Spleen (tissue), 11 donors: Measurements from ENCODE around the gene MPP3. TPM values are rescaled to one million over a fixed set of nuclear protein-coding genes. Genes with fewer than 3 reads are reported as not detected.

ENCODE experiments used
- DNase-seq: peaks from one replicate; pipeline ENCODE4 v3.0.0-alpha.2; 2020
- H3K27ac ChIP-seq, 8 donors: fragments of 200-600 bp; sonication (generic) in 7 of 8; 1 replicate in 4 of 8; 2 replicates in 4 of 8; pipeline versions ENCODE4 v1.5.0 to v1.8.0; 2016 to 2021; ENCODE audit warnings: inconsistent platforms in 4 of 8, mild to moderate bottlenecking in 4 of 8, moderate library complexity in 1 of 8
- H3K27me3 ChIP-seq, 7 donors: fragments of 200-600 bp; sonication (generic) in 6 of 7; replicated peaks in 1 of 7; 1 replicate in 4 of 7; 2 replicates in 3 of 7; pipeline versions ENCODE4 v1.5.0 to v1.8.0; 2016 to 2021; ENCODE audit warnings: inconsistent platforms in 3 of 7, mild to moderate bottlenecking in 1 of 7
- H3K36me3 ChIP-seq, 6 donors: fragments of 200-600 bp; sonication (generic) in 5 of 6; 1 replicate in 4 of 6; 2 replicates in 2 of 6; pipeline versions ENCODE4 v1.5.0 to v1.8.0; 2016 to 2021; ENCODE audit warnings: inconsistent platforms in 2 of 6
- H3K4me1 ChIP-seq, 6 donors: fragments of 200-600 bp; sonication (generic) in 5 of 6; 1 replicate in 3 of 6; 2 replicates in 3 of 6; pipeline versions ENCODE4 v1.5.0 to v1.8.0; 2016 to 2021; ENCODE audit warnings: inconsistent platforms in 3 of 6
- H3K4me3 ChIP-seq, 8 donors: fragments of 200-600 bp; sonication (generic) in 7 of 8; 1 replicate in 4 of 8; 2 replicates in 4 of 8; pipeline versions ENCODE4 v1.5.0 to v1.8.0; 2016 to 2021; ENCODE audit warnings: inconsistent platforms in 4 of 8, mild to moderate bottlenecking in 4 of 8, moderate library complexity in 2 of 8
- H3K9me3 ChIP-seq, 8 donors: fragments of 200-600 bp; sonication (generic) in 7 of 8; 1 replicate in 4 of 8; 2 replicates in 4 of 8; pipeline versions ENCODE4 v1.5.0 to v1.8.0; 2016 to 2021; ENCODE audit warnings: inconsistent platforms in 4 of 8
- POLR2A ChIP-seq, 3 donors: fragments of 450-650 bp; IDR thresholded peaks; one replicate each; pipeline ENCODE4 v1.5.1; 2017; ENCODE audit warnings: antibody characterized with exemption in 3 of 3, mild to moderate bottlenecking in 1 of 3
- POLR2AphosphoS5 ChIP-seq, 3 donors: sonication (generic); formaldehyde crosslinking; IDR thresholded peaks; one replicate each; pipeline ENCODE4 v1.5.1; 2017; ENCODE audit warnings: antibody characterized with exemption in 3 of 3
- WGBS, 5 donors: extraction: QIAGEN DNeasy Blood & Tissue Kit in 3 of 5; methylation state at CpG; one replicate each; pipeline versions ENCODE4 v1.1.5 to v1.1.7; 2013 to 2018; 5-methylcytosine and 5-hydroxymethylcytosine counted together
- intact Hi-C: fragments of 100-400 bp; cut with DNase I; formaldehyde crosslinking; loops from one replicate; pipeline ENCODE4 v1.15.0; 2023; ENCODE audit warnings: low total_unique reads
- polyA plus RNA-seq, 3 donors: library from polyadenylated mRNA; stranded (reverse); fragments of 200-250 nt; gene quantifications; one replicate each; pipeline ENCODE4 v1.2.1, GENCODE V29; 2013
- total RNA-seq, 7 donors: library from RNA; depleted of rRNA in 3 of 7; stranded (reverse); fragments of >200 nt in 3 of 7; fragmentation: NEBNext Ultra II Directional in 4 of 7; extraction: Animal tissue kit (Norgen Biotek cat#: 25700) in 4 of 7; gene quantifications; one replicate each; pipeline versions ENCODE4 v1.1.0 to v1.2.1, GENCODE V29; 2016 to 2021
- TF ChIP-seq, protein P1 (sequence below), 11 experiments: fragments of 200-600 bp in 7 of 11; fragments of 450-650 bp in 4 of 11; sonication (generic) in 4 of 11; IDR thresholded peaks in 8 of 11; conservative IDR thresholded peaks in 3 of 11; 1 replicate in 7 of 11; 2 replicates in 4 of 11; pipeline versions ENCODE4 v1.4.0 to v1.8.0; 2016 to 2021; ENCODE audit warnings: antibody characterized with exemption in 11 of 11, inconsistent platforms in 4 of 11, mild to moderate bottlenecking in 1 of 11
- donor health status: healthy with polysubstance abuse.
- donor health status: DM: no; HTN: no; CAD: no; lungs with moderate emphysema.
- donor health status: DM: no; HTN: no; CAD: no.
- donor health status: Bipolar disorder and iron deficiency.
- donor health status: healthy.
- donor health status: DM: no; HTN: no; CAD: no.
- donor health status: DM: yes; HTN: yes; CAD: no.

MPP3 gene
- total and polyA plus RNA-seq, 10 donors: 1.9 to 23.9 (median 7.1) TPM

- Histone ChIP-seq H3K4me3 (no peak overlapping the region), H3K27me3 (no peaks in the 10 kb centered on the region), H3K27ac (peak overlapping the region in 4 of 8 donors; percentile 6 to 62 (median 49)), H3K9me3 (no peaks in the 10 kb centered on the region), H3K36me3 (peaks cover 0 to 53% (median 33%) of the 10 kb centered on the region in 6 donors), H3K4me1 (peaks cover 0 to 67% (median 32%) of the 10 kb centered on the region in 6 donors)
- WGBS, 5 donors: 65 to 82% (median 72%) methylated on average over 5 of the region's 5 CpGs
- TF ChIP-seq, protein P1, sequence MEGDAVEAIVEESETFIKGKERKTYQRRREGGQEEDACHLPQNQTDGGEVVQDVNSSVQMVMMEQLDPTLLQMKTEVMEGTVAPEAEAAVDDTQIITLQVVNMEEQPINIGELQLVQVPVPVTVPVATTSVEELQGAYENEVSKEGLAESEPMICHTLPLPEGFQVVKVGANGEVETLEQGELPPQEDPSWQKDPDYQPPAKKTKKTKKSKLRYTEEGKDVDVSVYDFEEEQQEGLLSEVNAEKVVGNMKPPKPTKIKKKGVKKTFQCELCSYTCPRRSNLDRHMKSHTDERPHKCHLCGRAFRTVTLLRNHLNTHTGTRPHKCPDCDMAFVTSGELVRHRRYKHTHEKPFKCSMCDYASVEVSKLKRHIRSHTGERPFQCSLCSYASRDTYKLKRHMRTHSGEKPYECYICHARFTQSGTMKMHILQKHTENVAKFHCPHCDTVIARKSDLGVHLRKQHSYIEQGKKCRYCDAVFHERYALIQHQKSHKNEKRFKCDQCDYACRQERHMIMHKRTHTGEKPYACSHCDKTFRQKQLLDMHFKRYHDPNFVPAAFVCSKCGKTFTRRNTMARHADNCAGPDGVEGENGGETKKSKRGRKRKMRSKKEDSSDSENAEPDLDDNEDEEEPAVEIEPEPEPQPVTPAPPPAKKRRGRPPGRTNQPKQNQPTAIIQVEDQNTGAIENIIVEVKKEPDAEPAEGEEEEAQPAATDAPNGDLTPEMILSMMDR (IDR thresholded peaks at IDR 0.05 in 8 of 11, conservative IDR thresholded peaks at IDR 0.05 in 3 of 11): no peak
- no peak for TF ChIP-seq POLR2AphosphoS5 (IDR thresholded peaks at IDR 0.05)
- no peak for TF ChIP-seq POLR2A (IDR thresholded peaks at IDR 0.05)
- intact Hi-C loops: loop anchor here (10.0 kb wide), 1 partner anchor 193 kb away; no protein-coding TSS in a partner anchor
- DNase-seq: no peak
Measured at GRCh38 chr17:43767713-43768059, 65.3 kb downstream of the MPP3 start.

DNA sequence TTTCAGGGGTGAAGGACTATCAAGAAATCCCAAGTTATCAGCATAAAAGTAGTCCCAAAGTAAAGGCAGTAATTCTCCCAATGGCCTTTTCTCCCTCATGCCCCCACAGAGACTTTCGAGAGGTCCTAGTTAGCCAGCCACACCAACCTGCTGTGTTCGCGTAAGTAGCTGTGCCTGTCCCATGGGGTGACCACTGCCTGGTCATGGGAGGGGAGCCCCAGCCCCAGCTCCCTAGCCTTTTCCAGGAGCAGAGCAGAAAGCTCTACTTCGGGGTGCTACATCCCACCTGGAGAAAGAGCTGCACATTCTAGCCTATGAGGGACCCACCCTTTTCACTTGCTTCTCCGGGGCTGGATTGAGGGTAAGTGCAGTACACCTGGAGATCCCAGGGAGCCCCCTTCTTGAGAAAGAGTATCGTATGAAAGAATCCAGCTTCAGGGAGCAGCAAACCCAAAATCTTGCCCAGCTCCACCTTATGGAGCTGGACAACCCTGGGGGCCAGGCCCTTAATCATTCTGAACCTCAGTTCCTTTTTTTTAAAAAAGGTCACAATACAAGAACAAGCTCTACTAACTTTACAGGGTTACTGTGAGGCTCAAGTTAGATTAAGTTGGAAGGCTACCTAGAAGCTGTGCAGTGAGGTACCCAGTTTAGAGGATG is 65.8 kb downstream of the MPP3 start:
- no peak for DNase-seq
- H3K9me3 ChIP-seq: no peaks in the 10 kb centered on the region
- H3K4me1 ChIP-seq: peaks cover 0 to 62% (median 29%) of the 10 kb centered on the region in 6 donors
- intact Hi-C loops: loop anchor here (10.0 kb wide), 1 partner anchor 192 kb away; no protein-coding TSS in a partner anchor
- 73 to 87% (median 78%) methylated on average over 6 of the region's 6 CpGs for WGBS, 5 donors
- no peak overlapping the region for H3K4me3 ChIP-seq
- peaks cover 0 to 48% (median 29%) of the 10 kb centered on the region in 6 donors for H3K36me3 ChIP-seq
- TF ChIP-seq POLR2AphosphoS5 (IDR thresholded peaks at IDR 0.05): peak in 1 of 3 donors; percentile 18
- TF ChIP-seq, protein P1 (IDR thresholded peaks at IDR 0.05 in 8 of 11, conservative IDR thresholded peaks at IDR 0.05 in 3 of 11): no peak
- TF ChIP-seq POLR2A (IDR thresholded peaks at IDR 0.05): no peak
- no peaks in the 10 kb centered on the region for H3K27me3 ChIP-seq
- H3K27ac ChIP-seq: peak overlapping the region in 3 of 8 donors; percentile 48 to 62 (median 50)

DNA sequence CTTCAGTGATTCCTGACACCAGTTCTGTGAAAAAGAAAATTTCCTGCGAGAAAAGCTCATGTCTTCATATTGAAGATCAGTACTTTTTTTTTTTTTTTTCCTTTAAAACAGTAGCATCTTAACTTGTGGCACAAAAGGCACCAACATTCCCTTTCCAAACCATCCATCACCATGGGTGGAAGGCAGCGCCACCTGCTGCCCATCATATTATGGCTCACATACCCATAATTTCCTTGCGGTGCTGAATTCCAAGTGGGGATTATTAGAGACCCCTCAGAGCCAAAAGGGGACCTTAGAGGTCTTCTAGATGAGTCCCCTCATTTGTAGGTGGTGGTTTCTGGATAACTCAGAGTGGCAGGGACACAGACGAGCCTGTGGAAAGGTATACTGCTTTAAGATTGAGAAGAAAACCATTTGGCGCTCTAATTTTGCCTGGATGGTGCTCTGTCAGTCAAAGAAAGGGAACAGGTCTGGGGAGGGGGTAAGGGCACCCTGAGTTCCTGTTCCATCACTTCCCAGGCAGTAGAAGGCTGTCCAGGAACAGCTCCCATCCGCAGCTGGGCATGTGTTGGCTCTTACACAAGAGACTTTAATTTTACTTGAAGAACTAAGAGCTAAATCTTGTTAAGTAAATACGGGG is 66.4 kb downstream of the MPP3 start:
- H3K27me3 ChIP-seq: no peaks in the 10 kb centered on the region
- peaks cover 0 to 41% (median 23%) of the 10 kb centered on the region in 6 donors for H3K36me3 ChIP-seq
- DNase-seq: no peak
- no peak overlapping the region for H3K4me3 ChIP-seq
- H3K9me3 ChIP-seq: no peaks in the 10 kb centered on the region
- TF ChIP-seq POLR2AphosphoS5 (IDR thresholded peaks at IDR 0.05) (peak in 1 of 3 donors; percentile 19), POLR2A (IDR thresholded peaks at IDR 0.05) (no peak)
- TF ChIP-seq, protein P1 (IDR thresholded peaks at IDR 0.05 in 8 of 11, conservative IDR thresholded peaks at IDR 0.05 in 3 of 11): peak; percentile 21 to 88 (median 67)
- intact Hi-C loops: loop anchor here (10.0 kb wide), 1 partner anchor 192 kb away; no protein-coding TSS in a partner anchor
- peak overlapping the region in 2 of 8 donors; percentile 2 to 50 for H3K27ac ChIP-seq
- 49 to 69% (median 51%) methylated on average over 7 of the region's 7 CpGs for WGBS, 5 donors
- peaks cover 0 to 57% (median 29%) of the 10 kb centered on the region in 6 donors for H3K4me1 ChIP-seq
